ENCODE measurements around the gene LCOR.

Gene LCOR

DNA sequence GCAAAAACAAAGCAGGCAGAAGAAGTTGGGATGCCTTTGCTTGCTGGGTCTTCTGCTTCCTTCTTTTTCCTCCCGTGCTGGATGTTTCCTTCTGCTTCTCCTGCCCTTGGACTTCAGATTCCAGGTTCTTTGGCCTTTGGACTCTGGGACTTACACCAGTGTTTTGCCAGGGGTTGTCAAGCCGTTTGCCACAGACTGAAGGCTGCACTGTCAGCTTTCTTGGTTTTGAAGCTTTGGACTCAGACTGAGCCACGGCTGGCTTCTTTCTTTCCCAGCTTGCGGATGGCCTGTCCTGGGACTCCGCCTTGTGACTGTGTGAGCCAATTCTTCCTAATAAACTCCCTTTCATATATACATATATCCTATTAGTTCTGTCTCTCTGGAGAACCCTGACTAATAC lies 11.3 kb upstream of the LCOR start:
- no peak overlapping the region for H3K27ac ChIP-seq (ENCODE audit: poor library complexity, severe bottlenecking)
- H3K27me3 ChIP-seq (ENCODE audit: insufficient read depth, poor library complexity, severe bottlenecking) = no peaks in the 10 kb centered on the region
- no peaks in the 10 kb centered on the region for H3K9me3 ChIP-seq (ENCODE audit: severe bottlenecking)
- H3K4me3 ChIP-seq (ENCODE audit: severe bottlenecking) = no peak overlapping the region
- ATAC-seq (ENCODE audit: low read depth) (no peak), DNase-seq (ENCODE audit: low spot score) (no peak)
- no peak for TF ChIP-seq CTCF (IDR thresholded peaks at IDR 0.05; ENCODE audit: poor library complexity, severe bottlenecking)
- H3K4me1 ChIP-seq (ENCODE audit: insufficient read depth, poor library complexity, severe bottlenecking) = no peaks in the 10 kb centered on the region
- H3K36me3 ChIP-seq (ENCODE audit: low read depth) = no peaks in the 10 kb centered on the region

- no peak for TF ChIP-seq CTCF (IDR thresholded peaks at IDR 0.05; ENCODE audit: poor library complexity, severe bottlenecking)
- peaks cover 3% of the 10 kb centered on the region for H3K4me1 ChIP-seq (ENCODE audit: insufficient read depth, poor library complexity, severe bottlenecking)
- H3K36me3 ChIP-seq (ENCODE audit: low read depth) = no peaks in the 10 kb centered on the region
- no peaks in the 10 kb centered on the region for H3K27me3 ChIP-seq (ENCODE audit: insufficient read depth, poor library complexity, severe bottlenecking)
- H3K9me3 ChIP-seq (ENCODE audit: severe bottlenecking) = no peaks in the 10 kb centered on the region
- ATAC-seq (ENCODE audit: low read depth) = no peak
- H3K4me3 ChIP-seq (ENCODE audit: severe bottlenecking) = no peak overlapping the region
- no peak overlapping the region for H3K27ac ChIP-seq (ENCODE audit: poor library complexity, severe bottlenecking)
- DNase-seq (ENCODE audit: low spot score) = no peak
Observed at GRCh38 chr10:96826438-96826837, 5.7 kb upstream of the LCOR start.

- Histone ChIP-seq H3K4me3 (ENCODE audit: severe bottlenecking) (no peak overlapping the region), H3K27ac (ENCODE audit: poor library complexity, severe bottlenecking) (no peak overlapping the region), H3K36me3 (ENCODE audit: low read depth) (no peaks in the 10 kb centered on the region), H3K4me1 (ENCODE audit: insufficient read depth, poor library complexity, severe bottlenecking) (peaks cover 4% of the 10 kb centered on the region), H3K27me3 (ENCODE audit: insufficient read depth, poor library complexity, severe bottlenecking) (no peaks in the 10 kb centered on the region), H3K9me3 (ENCODE audit: severe bottlenecking) (no peaks in the 10 kb centered on the region)
- no peak for TF ChIP-seq CTCF (IDR thresholded peaks at IDR 0.05; ENCODE audit: poor library complexity, severe bottlenecking)
- no peak for ATAC-seq (ENCODE audit: low read depth)
- no peak for DNase-seq (ENCODE audit: low spot score)
Observed at GRCh38 chr10:96828609-96829008, 3.5 kb upstream of the LCOR start.

GRCh38 chr10:96829029-96829773 lies 2.9 kb upstream of the LCOR start:
- ATAC-seq (ENCODE audit: low read depth) = no peak
- no peak for DNase-seq (ENCODE audit: low spot score)
- H3K4me1 ChIP-seq (ENCODE audit: insufficient read depth, poor library complexity, severe bottlenecking) = peaks cover 5% of the 10 kb centered on the region
- H3K27ac ChIP-seq (ENCODE audit: poor library complexity, severe bottlenecking) = no peak overlapping the region
- no peak for TF ChIP-seq CTCF (IDR thresholded peaks at IDR 0.05; ENCODE audit: poor library complexity, severe bottlenecking)
- H3K9me3 ChIP-seq (ENCODE audit: severe bottlenecking) = no peaks in the 10 kb centered on the region
- no peaks in the 10 kb centered on the region for H3K27me3 ChIP-seq (ENCODE audit: insufficient read depth, poor library complexity, severe bottlenecking)
- H3K36me3 ChIP-seq (ENCODE audit: low read depth) = no peaks in the 10 kb centered on the region
- no peak overlapping the region for H3K4me3 ChIP-seq (ENCODE audit: severe bottlenecking)

DNA sequence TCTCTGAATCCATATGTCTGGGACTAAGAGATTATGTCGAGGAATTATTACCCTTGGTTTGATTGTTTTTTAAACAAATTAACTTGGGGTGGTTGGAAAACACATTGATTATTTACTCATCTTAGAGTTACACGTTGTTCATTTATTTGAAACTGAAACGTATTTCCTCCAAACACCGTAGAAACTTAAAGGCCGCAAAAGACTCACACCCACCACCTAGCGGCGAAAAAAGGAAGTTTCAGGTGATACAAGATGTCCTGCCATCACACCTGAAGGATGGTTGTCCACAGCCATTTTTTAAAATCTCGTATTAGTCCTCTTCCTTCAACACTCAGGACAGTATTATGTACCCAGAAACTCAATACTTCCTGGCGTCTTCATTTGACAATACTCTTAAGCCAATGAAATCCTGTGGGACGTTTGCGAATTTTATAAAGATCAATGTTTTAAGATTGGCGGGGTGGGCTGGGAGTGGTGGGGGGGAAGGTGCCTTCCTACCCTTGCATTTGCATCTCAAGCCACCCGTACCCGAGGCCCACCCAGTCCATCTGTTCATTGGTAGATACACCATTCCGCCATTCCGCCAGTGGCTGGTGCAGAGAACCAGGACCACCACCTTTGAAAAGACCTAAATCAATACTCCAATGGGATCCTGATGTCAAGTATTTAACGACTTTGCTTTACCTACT lies 1.4 kb upstream of the LCOR start:
- no peaks in the 10 kb centered on the region for H3K27me3 ChIP-seq (ENCODE audit: insufficient read depth, poor library complexity, severe bottlenecking)
- ATAC-seq (ENCODE audit: low read depth) (no peak), DNase-seq (ENCODE audit: low spot score) (no peak)
- TF ChIP-seq CTCF (IDR thresholded peaks at IDR 0.05; ENCODE audit: poor library complexity, severe bottlenecking) = peak; percentile 92
- H3K4me3 ChIP-seq (ENCODE audit: severe bottlenecking) = no peak overlapping the region
- H3K9me3 ChIP-seq (ENCODE audit: severe bottlenecking) = no peaks in the 10 kb centered on the region
- H3K27ac ChIP-seq (ENCODE audit: poor library complexity, severe bottlenecking) = peak overlapping the region; percentile 83
- H3K36me3 ChIP-seq (ENCODE audit: low read depth) = no peaks in the 10 kb centered on the region
- peaks cover 17% of the 10 kb centered on the region for H3K4me1 ChIP-seq (ENCODE audit: insufficient read depth, poor library complexity, severe bottlenecking)

Measured in RWPE2 (cell line).